Neural cell (in vitro differentiated cells): ENCODE results near the gene IL20RA.

Experiments
- EZH2 ChIP-seq: fragments of 200-600, 300-800 bp; shearing (Covaris generic), sonication (generic); IDR thresholded peaks from 2 replicates; pipeline ENCODE4 v1.6.1; 2014; ENCODE audit warnings: antibody characterized with exemption, low read length, borderline replicate concordance, mild to moderate bottlenecking; ENCODE audit not compliant: insufficient read depth, poor library complexity, severe bottlenecking
- POLR2AphosphoS5 ChIP-seq: IDR thresholded peaks from 2 replicates; pipeline ENCODE4 v1.6.1; 2012
- TF ChIP-seq, protein P1 (sequence below): fragments of 450-650 bp; IDR thresholded peaks from 2 replicates; pipeline ENCODE4 v1.5.1; 2014; ENCODE audit warnings: antibody characterized with exemption, mild to moderate bottlenecking, moderate library complexity; ENCODE audit not compliant: poor library complexity, severe bottlenecking

DNA sequence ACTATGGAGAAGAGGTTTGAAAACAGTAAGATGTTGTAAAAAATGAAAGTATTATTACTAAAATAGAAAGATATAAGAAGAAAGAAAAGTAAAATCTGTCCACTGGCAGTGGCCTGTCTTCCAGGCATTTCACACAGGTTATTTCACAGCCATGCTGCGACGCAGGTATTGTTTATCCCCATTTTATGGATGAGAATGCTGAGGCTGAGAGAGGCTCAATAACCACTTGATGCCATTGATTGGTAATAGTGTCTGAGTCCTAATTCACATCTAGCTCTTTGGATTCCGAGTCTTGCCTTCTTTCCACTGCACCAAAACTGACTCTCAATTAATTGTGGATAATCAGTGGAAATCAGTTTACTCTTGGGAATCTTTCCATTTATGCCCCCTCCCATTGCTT is 37.2 kb upstream of the IL20RA start:
- TF ChIP-seq, protein P1, sequence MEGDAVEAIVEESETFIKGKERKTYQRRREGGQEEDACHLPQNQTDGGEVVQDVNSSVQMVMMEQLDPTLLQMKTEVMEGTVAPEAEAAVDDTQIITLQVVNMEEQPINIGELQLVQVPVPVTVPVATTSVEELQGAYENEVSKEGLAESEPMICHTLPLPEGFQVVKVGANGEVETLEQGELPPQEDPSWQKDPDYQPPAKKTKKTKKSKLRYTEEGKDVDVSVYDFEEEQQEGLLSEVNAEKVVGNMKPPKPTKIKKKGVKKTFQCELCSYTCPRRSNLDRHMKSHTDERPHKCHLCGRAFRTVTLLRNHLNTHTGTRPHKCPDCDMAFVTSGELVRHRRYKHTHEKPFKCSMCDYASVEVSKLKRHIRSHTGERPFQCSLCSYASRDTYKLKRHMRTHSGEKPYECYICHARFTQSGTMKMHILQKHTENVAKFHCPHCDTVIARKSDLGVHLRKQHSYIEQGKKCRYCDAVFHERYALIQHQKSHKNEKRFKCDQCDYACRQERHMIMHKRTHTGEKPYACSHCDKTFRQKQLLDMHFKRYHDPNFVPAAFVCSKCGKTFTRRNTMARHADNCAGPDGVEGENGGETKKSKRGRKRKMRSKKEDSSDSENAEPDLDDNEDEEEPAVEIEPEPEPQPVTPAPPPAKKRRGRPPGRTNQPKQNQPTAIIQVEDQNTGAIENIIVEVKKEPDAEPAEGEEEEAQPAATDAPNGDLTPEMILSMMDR, result no peak
- TF ChIP-seq EZH2 (no peak), POLR2AphosphoS5 (no peak)
